Femur (tissue), 1 donor: ENCODE measurements around the gene SRP19.
"Not testable (repeated sequence)": the region's sequence is repeated elsewhere in the genome, so short reads cannot be mapped to it uniquely, and the experiment has no call there.

ENCODE experiments used
- DNase-seq: peaks from one replicate; pipeline ENCODE4 v3.0.0-alpha.2; 2017

Gene SRP19

DNA sequence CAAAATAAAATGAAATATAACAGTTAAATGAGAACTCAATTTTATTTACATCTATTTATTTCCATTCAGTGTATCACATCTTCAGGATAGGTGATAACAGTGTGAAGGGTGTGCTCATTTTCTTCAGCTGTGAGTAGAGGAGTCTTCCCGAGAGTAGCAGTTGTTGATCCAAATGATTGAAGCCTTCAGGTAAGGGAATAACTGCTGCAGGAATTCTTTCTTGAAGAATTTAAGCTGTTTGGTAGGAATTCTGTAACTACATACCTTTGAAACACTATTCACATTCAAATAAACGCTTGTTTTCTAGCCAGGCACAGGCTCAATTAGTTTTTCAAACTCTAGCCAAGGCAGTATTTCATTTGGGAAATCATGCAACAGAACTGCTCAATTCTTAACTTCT is 15.3 kb downstream of the SRP19 start:
- no peak for DNase-seq

DNA sequence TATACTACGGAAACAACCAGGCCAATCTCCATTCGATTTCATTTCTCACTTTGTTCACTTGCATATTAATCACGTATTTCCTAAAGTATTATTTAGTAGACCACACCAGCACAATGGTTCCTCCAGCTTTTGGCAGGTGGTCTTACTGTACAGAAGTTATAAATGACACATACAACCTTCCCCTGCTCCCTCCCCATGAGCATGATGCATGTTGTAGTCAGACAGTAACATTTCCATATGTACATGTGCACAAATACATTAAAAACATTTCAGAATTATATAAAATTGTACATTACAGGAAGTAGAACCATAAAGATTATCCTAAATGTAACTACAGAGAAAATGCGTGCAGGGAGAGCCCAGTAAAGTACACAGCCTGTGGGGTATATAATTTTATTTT is 17.0 kb downstream of the SRP19 start:
- no peak for DNase-seq

DNA sequence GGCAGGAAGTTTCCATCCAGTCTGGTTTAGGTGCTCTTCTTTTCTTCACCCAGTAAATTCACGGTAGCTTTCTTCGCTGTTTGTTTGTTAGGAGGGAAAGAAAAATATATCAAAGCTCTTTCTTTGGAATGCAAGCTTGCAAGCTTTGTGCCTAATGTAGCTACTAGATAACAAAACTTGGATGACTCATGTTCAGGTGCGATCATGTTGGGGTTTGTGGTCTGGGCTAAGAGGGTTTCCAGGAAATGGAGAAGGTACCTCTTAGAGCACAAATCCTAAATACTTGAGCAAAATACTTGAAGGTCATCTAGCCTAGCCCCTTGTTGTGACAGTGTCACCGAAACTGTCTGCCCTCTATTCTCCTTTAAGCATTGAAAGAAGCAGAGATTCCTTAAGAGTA is 17.7 kb downstream of the SRP19 start:
- no peak for DNase-seq

DNA sequence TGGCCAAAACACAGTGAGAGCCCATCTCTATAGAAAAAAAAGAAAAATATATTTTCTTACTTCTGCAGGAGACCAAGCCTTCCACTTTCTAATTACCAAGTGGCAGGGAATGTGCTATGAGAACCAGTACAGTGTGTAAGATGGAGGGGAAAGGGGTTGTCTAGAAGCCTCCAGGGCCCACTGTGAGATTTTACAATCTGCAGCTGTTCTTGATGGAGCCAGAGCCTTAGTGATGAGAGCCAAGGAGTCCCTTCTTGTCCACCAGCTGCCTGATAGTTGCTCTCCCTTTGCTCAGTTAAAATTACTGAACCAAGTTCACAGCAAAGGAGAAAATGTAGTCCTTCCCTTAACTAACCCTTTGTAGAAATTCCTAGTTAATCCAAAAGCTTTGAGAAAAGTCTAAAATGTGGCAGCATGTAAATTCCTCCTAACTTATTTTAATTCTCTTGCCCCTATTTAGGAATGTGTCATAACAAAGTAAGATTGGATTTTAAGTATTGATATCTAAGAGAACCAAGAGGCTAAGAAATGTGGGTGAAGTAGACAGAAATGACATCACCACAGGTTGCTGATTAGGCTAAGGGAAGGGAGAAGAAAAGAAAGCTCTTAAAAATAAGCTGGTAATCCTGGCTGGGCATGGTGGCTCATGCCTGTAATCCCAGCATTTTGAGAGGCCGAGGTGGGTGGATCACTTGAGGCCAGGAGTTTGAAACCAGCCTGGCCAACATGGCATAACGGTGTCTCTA is 19.3 kb downstream of the SRP19 start:
- DNase-seq = peak; percentile 50

DNA sequence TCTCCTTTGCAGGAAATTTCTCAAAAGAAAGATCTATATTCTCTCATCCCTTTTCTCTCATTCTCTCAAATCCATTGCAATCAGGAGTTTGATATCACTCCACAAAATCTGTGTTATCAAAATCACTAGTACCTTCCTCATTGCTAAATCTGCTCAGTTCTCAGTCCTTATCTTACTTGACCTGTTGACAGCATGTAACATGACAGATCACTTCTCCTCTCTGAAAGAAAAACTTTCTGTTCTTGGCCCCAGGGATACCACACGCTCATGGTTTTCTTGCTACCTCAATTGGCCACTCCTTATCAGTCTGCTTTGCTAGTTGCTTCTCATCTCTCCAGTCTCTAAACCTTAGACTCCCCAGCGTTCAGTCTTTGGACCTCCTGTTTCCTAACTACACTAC is 22.1 kb downstream of the SRP19 start:
- DNase-seq = no peak

DNA sequence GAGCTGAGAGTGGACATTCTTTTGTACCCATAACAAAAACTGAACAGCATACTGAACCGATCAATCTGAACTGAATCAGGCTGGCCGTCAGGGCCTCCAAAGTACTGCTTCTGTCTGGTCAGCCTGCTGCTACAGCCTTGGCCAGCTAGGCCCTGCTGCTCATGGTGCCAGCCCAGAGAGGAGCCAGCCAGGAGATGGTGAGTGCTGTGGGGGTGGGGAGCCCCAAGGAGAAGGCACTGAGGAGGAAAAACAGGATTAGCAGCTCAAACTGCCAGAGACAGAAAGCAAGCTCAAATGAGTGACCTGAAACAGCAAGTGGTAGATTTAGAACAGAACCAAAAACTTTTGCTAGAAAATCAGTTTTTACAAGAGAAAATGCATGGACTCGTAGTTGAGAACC is 23.9 kb downstream of the SRP19 start:
- DNase-seq = no peak

DNA sequence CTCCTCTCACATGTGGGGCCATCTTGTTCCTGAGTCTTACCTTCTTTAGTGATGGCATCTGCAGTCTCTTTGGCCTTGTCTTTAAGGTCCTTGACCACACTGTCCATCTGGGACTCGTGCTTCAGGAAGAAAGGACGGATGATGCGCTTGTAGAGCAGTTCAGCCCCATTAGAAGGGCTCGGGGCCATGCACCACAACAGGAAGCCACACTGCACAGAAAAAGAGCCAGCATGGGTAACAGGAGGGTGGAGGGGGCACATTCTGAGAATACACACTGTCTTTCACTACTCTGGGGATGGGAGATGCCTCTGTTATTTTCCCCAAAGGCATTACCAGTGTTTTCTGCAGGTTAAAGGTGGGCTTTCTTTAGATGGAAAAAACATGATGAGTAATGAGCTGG is 25.9 kb downstream of the SRP19 start:
- no peak for DNase-seq

DNA sequence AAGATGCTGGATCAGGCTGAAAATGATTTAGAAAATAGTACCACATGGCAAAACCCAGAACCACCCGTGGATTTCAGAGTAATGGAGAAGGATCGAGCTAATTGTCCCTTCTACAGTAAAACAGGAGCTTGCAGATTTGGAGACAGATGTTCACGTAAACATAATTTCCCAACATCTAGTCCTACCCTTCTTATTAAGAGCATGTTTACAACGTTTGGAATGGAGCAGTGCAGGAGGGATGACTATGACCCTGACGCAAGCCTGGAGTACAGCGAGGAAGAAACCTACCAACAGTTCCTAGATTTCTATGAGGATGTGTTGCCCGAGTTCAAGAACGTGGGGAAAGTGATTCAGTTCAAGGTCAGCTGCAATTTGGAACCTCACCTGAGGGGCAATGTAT is 31.0 kb downstream of the SRP19 start:
- not testable (repeated sequence) for DNase-seq

DNA sequence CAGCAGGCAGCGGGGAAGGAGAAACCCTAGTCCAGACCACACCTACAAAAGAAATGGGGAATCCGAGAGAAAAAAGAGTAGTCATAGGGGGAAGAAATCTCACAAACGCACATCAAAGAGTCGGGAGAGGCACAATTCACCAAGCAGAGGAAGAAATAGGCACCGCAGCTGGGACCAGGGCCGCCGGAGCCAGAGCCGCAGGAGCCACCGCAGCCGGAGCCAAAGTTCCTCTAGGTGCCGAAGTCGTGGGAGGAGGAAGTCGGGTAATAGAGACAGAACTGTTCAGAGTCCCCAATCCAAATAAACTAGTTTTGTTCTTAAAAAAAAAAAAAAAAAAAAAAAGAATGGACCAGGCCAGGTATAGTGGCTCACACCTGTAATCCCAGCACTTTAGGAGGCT is 31.7 kb downstream of the SRP19 start:
- no peak for DNase-seq

DNA sequence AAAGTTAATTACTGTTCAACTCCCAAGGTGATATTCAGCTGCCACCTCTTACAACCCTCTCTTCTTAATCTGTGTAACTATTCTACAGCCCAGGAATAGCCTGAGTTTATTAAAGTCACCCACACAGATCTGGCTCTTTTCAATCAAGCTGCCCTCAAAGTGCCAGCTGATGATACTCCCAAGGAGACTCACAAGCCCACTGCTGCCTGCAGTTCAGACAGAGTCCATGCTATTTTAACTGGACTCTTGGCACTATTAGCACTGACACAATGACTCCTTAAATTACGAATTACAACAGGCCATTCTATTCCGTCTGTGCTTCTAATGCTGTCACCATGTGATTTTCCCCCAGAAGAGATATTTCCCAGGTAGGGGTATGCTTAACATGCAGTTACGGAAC is 34.6 kb downstream of the SRP19 start:
- no peak for DNase-seq

DNA sequence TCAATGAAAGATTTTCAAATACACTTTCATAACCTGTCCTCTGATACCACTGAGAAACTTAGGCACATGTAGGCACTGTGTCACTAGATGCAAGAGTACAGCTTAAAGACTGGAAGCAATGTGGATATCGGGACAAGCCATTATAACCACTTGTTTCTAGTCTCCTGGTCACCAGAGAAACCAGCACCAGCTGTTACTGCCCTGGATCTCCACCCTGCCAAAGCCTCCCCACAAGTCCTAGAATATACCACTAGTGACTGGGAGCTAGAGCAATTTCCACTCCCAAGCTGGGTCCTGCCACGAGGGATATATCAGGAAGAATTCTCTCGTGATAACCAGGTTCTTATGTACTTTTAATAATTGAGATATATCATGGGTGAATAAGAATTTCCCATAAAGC is 41.5 kb downstream of the SRP19 start:
- no peak for DNase-seq

DNA sequence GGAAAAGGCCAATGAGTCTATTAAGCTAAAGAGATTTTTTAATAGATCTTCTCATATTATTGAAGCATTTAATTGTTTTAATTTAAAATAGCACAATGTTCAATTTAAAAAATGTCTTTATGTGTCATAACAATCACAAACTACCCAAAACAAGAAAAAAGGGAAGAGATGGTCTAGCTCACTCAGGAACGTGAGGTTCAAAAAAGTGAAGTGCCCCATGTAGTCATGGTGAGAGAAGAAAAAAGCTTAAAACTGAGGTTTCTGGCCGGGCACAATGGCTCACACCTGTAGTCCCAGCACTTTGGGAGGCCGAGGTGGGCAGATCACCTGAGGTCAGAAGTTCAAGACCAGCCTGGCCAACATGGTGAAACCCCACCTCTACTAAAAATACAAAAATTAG is 43.9 kb downstream of the SRP19 start:
- not testable (repeated sequence) for DNase-seq

DNA sequence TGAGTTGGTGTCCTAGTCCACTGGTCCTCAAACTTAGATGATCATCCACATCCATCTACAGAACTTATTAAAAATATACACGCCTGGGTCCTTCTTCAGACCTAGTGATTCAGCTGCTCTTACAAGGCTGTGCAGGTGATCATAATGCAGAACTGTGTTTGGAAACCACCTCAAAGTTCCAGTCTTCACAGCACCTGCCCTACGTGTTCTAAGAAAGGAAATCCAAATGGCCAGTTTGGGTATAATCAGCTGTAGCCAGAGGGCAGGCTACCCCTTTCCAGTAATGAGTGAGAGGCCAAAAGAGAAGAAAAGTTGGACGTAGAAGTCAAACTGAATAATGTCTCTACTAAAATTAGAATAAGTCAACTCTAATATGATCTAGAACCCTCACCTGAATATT is 45.5 kb downstream of the SRP19 start:
- no peak for DNase-seq

DNA sequence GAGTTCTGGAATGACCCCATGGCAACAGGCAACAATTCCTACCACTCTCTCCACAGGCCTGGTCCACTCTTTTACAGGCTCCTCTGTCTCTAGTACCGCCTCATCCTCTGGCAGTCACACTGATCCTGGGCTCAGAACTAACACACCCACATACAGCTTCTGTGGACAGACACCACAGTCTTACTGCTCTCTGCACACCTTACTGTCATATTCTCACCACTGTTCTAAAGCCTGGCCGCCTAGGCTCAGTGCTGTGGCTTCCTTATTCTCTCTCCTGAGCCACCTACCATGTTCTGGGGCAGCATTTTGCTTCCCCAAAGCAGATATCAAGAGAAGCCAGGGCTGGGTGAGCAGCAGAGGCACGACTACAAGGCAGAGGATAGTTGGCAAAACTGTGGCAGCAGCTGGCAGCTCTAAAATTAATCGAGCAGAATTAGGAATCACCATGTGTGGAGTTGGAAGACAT is 46.1 kb downstream of the SRP19 start:
- DNase-seq = peak; percentile 29

DNA sequence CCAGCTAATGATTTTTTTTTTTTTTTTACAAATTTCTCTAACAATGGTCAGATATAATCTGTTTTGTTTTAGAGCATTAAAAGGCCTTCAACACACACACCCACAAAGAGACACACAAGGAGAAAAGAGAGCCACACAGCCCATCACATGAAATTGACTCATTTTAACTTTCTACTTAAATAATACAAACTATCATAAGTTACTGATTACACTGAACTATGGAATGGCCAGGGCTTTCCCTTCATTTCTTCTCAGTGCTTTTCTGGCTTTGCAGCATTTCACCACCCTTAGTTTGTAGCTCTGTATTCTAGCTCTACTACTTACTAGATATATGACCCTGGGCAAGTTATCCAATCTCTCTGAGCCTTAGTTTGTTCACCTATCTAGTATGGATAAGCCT is 47.8 kb downstream of the SRP19 start:
- no peak for DNase-seq

DNA sequence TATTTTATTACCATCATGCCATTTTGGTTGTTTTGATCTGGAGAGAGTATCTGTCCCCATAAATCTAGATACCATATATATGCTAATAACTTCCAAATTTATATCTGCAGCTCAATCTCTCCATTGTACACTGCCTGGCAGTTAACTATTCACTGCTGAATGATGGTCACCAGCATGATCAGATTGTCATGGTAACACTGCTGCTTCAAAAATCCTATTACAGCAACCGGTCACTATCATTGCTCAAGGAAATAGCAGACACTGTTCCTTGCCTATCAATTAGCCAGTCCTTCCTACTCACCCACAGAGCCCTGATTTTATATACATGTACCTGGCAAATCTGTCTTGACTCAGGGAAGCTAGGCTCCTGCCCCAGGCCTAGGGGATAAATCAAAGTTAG is 49.4 kb downstream of the SRP19 start:
- no peak for DNase-seq

DNA sequence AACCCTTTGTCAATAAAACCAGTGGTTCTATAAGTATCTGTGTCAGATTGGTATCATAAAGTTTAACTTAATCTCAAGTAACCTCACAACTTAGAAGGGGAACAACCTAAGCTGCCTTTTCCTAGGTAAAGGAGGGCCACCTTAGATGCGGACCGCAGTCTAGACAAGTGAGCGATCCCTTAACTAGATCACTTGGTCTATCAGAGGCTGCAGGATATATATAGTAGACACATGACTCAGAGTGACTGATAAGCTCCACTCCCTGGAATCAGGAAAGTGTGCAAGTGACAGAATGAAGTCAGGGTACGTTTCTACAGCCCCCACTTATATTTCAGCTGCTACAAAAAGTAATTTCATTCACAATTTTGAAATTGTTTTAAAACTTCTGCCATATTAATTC is 53.5 kb downstream of the SRP19 start:
- DNase-seq = no peak

DNA sequence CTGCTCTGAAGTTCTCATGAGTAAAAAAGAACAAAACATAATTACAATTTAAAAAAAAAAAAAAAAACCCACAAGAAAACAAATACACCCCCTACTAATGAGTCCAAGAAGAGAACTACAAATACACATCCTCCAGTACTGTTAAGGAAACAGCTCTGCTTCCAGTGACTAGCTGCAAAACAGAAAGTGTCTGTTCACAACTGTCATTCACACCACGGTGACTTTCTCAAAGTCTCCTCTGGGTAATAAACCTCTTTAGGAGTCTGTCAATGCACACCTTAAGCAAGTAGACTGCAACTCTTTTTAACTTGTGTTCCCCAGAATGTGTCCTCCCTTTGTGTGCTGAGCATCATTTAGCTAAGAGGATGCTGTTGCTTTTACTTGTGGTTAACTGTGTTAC is 54.7 kb downstream of the SRP19 start:
- no peak for DNase-seq

DNA sequence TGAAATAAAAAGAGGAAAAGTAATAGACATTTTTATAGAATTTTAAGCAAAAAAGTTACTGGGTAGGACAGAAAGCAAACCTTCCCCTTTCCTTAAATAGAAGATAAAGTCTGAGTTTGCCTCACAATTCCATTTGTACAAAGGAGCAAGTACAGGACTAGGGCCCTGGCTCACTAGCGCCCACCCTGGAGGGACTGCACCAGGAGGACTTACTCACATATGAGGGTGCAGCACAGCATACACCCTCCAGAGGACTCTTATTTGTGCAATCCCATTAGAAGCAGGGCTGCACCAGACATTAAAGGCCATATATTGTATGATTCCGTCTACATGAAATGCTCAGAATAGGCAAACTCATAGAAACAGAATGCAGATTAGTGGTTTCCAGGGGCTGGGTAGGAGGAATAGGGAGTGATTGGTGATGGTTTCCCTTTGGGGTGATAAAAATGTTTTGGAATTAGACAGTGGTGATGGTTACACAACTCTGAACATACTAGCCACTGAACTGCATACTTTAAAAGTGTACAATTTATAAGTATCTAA is 56.4 kb downstream of the SRP19 start:
- DNase-seq = no peak

DNA sequence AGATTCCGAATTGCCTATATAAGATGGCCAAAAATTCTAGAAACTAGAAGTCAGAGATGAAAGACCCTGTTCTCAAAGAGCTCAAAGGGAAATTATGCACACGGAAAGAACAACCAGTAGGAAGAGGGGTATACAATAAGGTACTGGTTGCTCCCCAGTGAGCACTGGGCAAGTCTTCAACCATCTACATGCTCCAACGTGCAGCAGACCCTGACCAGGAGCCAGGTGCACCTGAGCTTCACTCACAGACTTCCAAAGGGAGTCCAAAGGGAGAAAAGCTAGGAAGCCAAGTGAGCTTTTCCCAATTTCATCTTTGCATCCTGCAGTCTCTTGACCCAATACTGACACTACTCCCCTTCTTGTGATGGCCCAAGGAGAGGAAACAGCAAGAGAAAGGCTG is 57.0 kb downstream of the SRP19 start:
- no peak for DNase-seq

DNA sequence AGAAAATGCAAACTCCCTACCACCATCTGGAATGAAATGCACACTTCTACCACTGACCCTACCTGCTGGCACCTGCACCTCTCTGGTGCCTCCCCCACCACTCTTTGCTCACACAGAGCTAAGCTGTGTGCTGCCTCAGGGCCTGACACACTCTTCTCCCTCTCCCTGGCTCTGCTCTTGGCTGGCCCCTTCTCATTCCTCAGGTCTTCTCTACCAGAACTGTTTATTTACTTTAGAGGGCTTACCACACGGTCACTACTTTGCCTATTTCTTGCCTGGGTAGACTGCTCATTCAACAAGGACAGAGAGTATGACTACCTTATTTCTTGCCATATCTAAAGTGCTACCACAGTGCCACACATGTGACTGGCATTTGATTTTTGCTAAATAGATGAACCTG is 57.6 kb downstream of the SRP19 start:
- DNase-seq = no peak
